Measurements from ENCODE around the gene SEPTIN10.
"Not testable (repeated sequence)": the region's sequence is repeated elsewhere in the genome, so short reads cannot be mapped to it uniquely, and the experiment has no call there.

The SEPTIN10 gene

DNA sequence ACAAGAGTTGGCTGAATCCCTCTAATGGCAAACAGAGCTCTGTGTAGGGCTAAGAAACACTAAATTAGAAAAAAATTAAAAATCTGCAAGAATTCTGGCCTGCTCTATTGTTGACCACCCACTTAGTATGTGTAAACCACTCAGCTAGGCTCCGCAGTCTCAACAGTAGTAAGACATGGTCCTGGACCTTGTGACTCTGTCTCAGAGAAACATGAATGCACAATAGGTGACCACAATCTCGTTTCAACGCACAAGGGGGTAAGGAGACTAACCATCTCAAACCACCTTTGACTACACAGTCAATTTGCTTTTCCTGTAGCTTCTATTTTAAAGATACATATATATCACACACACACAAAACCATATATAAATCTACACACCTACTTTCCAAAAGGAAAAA lies 16.5 kb downstream of the SEPTIN10 start:
- Histone ChIP-seq H3K79me2 (ENCODE audit: control insufficient read depth, insufficient read depth, low read length, unreplicated experiment) (peaks cover 86% of the 10 kb centered on the region), H3K27me3 (ENCODE audit: insufficient read depth, low read length) (no peaks in the 10 kb centered on the region), H3K27ac (ENCODE audit: low read depth, low read length) (no peak overlapping the region), H3K36me3 (ENCODE audit: insufficient read depth, low read length) (peaks cover 4% of the 10 kb centered on the region; the same call in 1 of the 2 replicates), H3K4me3 (ENCODE audit: low read depth, low read length) (no peak overlapping the region), H3K4me1 (ENCODE audit: control insufficient read depth, insufficient read depth, low read length, unreplicated experiment) (peaks cover 5% of the 10 kb centered on the region), H2AFZ (ENCODE audit: low read length, unreplicated experiment) (no peak overlapping the region)

DNA sequence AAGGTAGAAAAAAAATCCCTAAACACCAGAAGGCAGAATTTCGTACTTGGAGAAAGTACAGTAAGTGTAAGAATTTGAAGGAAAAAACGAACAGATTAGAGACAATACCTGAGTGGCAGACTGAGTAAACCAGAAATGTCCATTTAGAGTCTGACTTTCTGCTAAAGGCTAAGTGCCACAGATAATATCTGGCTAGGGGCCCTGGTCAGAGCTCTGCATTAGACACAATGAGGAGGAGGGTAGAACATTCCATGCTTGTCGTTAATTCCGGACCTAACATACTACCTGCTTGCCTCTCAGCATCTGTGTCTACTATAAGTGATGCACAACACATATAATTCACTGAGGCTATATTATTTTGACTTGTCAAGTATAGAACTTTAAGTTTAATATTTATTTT lies 18.1 kb downstream of the SEPTIN10 start:
- H3K4me3 ChIP-seq (ENCODE audit: low read depth, low read length) = no peak overlapping the region
- no peaks in the 10 kb centered on the region for H3K27me3 ChIP-seq (ENCODE audit: insufficient read depth, low read length)
- H3K27ac ChIP-seq (ENCODE audit: low read depth, low read length) = no peak overlapping the region
- peaks cover 80% of the 10 kb centered on the region for H3K79me2 ChIP-seq (ENCODE audit: control insufficient read depth, insufficient read depth, low read length, unreplicated experiment)
- H2AFZ ChIP-seq (ENCODE audit: low read length, unreplicated experiment) = no peak overlapping the region
- H3K36me3 ChIP-seq (ENCODE audit: insufficient read depth, low read length) = no peaks in the 10 kb centered on the region
- peaks cover 8% of the 10 kb centered on the region for H3K4me1 ChIP-seq (ENCODE audit: control insufficient read depth, insufficient read depth, low read length, unreplicated experiment)

DNA sequence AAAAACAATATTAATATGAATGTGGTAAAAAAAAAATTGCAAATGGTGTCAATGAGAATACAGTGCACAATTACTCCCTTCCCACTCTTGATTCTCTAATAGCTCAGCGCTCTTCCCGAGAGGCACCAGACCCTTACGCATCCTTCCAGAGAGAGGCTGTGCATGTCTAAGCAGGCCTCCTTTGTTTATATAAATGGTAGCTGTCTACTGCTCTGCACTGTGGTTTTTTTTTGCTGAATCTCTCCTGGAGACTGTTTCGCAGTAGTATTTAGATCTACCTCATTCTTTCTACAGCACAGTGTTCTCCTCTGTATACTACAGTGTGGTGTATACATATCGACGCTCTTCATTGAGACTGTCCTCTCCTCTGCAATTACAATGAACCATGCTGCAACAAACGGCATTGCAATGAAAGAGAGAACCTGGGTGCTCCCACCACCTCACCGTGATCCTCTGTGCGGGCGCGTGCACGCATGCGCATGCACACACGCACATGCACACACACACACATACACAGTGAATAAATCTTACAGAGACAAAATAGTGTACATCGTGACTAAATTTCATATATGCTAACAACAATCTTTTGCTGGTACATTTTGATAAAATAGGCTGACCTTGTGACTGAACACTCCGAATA lies 19.4 kb downstream of the SEPTIN10 start:
- Histone ChIP-seq H3K4me1 (ENCODE audit: control insufficient read depth, insufficient read depth, low read length, unreplicated experiment) (peaks cover 8% of the 10 kb centered on the region), H2AFZ (ENCODE audit: low read length, unreplicated experiment) (no peak overlapping the region), H3K79me2 (ENCODE audit: control insufficient read depth, insufficient read depth, low read length, unreplicated experiment) (peaks cover 75% of the 10 kb centered on the region), H3K36me3 (ENCODE audit: insufficient read depth, low read length) (no peaks in the 10 kb centered on the region), H3K4me3 (ENCODE audit: low read depth, low read length) (no peak overlapping the region), H3K27ac (ENCODE audit: low read depth, low read length) (no peak overlapping the region), H3K27me3 (ENCODE audit: insufficient read depth, low read length) (no peaks in the 10 kb centered on the region)

DNA sequence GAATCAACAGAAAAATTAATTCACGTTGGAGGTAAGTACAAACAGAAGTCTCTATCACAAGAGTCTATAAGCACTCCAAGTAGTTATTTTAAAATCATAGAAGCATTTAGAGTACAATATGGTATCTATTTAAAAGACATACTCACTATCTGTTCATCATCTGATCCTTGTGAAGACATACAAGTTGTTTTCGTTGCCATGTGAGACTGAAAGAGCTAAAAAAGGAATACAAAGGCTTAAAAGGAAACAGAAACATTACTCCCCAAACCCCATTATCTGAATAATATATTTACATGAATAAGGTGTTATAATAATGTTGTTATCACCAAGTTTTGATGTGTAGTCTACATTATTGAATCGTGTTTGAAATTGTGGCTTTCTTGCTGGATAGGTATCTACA lies 20.9 kb downstream of the SEPTIN10 start:
- Histone ChIP-seq H3K4me3 (ENCODE audit: low read depth, low read length) (no peak overlapping the region), H2AFZ (ENCODE audit: low read length, unreplicated experiment) (no peak overlapping the region), H3K27me3 (ENCODE audit: insufficient read depth, low read length) (no peaks in the 10 kb centered on the region), H3K79me2 (ENCODE audit: control insufficient read depth, insufficient read depth, low read length, unreplicated experiment) (peaks cover 75% of the 10 kb centered on the region), H3K36me3 (ENCODE audit: insufficient read depth, low read length) (no peaks in the 10 kb centered on the region), H3K27ac (ENCODE audit: low read depth, low read length) (no peak overlapping the region), H3K4me1 (ENCODE audit: control insufficient read depth, insufficient read depth, low read length, unreplicated experiment) (peaks cover 8% of the 10 kb centered on the region)

DNA sequence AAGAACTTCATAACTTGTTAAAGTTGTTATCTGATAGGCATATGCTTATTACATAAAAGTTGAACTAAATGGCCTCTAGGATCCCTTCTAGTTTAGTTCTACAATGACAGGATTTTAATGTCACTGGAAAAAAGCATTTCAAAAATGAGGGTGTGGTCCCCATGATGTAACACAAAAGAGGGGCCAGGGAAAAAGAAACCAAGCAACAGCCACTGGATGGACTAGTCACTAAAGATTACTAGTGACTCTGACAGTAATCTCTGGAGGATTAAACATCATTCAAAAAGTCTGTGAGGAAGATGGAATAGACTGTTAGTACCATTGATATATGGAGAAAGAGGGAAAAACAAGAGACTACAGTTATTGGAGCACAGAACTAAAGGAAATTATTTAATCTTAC lies 22.6 kb downstream of the SEPTIN10 start:
- no peak overlapping the region for H2AFZ ChIP-seq (ENCODE audit: low read length, unreplicated experiment)
- H3K27me3 ChIP-seq (ENCODE audit: insufficient read depth, low read length) = no peaks in the 10 kb centered on the region
- peaks cover 67% of the 10 kb centered on the region for H3K79me2 ChIP-seq (ENCODE audit: control insufficient read depth, insufficient read depth, low read length, unreplicated experiment)
- H3K36me3 ChIP-seq (ENCODE audit: insufficient read depth, low read length) = no peaks in the 10 kb centered on the region
- peak overlapping the region; percentile 9; the same call in 1 of the 2 replicates for H3K27ac ChIP-seq (ENCODE audit: low read depth, low read length)
- peaks cover 8% of the 10 kb centered on the region for H3K4me1 ChIP-seq (ENCODE audit: control insufficient read depth, insufficient read depth, low read length, unreplicated experiment)
- no peak overlapping the region for H3K4me3 ChIP-seq (ENCODE audit: low read depth, low read length)

DNA sequence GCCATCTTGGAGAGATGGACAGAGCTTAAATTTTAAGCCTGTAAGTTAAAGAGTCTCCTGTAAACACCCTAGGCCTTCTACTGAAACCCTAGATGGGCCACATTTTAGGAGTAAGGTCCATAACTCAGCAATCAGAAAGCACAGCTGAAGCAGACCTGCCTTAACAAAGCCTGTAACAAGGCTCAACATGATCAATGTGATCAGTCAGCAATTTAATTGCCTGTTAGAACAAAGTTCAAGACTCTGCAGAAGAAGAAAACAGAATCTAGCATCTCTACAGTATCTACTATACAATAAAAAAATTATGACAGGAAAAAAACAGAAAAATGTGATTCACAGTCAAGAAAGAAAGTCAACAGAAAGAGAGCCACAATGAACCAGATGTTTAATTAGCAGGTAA lies 27.1 kb downstream of the SEPTIN10 start:
- peaks cover 5% of the 10 kb centered on the region for H3K36me3 ChIP-seq (ENCODE audit: insufficient read depth, low read length)
- H3K79me2 ChIP-seq (ENCODE audit: control insufficient read depth, insufficient read depth, low read length, unreplicated experiment) = peaks cover 53% of the 10 kb centered on the region

DNA sequence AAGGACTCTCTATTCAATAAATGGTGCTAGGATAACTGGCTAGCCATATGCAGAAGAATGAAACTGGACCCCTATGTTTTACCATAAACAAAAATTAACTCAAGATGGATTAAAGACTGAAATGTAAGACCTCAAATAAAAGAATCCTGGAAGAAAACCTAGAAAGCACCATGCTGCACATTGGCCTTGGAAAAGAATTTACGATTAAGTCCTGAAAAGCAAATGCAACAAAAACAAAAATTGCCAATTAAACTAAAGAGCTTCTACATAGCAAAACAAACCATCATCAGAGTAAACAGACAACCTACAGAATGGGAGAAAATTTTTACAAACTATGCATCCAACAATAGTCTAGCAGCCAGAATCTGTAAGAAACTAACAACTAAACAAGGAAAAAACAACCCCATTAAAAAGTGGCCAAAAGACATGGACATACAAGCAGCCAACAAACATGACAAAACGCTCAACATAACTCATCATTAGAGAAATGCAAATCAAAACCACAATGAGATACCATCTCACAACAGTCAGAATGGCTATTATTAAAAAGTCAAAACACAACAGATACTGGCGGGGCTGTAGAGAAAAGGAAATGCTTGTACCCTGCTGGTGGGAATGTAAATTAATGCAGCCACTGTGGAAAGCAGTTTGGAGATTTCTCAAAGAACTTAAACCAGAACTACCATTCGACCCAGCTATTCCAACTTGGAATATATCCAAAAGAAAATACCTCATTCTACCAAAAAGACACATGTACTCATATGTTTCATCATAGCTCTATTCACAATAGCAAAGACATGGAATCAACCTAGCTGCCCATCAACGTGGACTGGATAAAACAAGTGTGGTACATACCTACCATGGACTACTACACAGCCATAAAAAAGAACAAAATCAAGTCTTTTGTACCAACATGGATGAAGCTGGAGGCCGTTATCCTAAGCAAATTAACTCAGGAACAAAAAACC lies 30.6 kb downstream of the SEPTIN10 start:
- H3K4me1 ChIP-seq (ENCODE audit: control insufficient read depth, insufficient read depth, low read length, unreplicated experiment) = no peaks in the 10 kb centered on the region
- no peak overlapping the region for H3K4me3 ChIP-seq (ENCODE audit: low read depth, low read length)
- peaks cover 5% of the 10 kb centered on the region for H3K36me3 ChIP-seq (ENCODE audit: insufficient read depth, low read length)
- peaks cover 38% of the 10 kb centered on the region for H3K79me2 ChIP-seq (ENCODE audit: control insufficient read depth, insufficient read depth, low read length, unreplicated experiment)
- no peaks in the 10 kb centered on the region for H3K27me3 ChIP-seq (ENCODE audit: insufficient read depth, low read length)
- no peak overlapping the region for H2AFZ ChIP-seq (ENCODE audit: low read length, unreplicated experiment)
- H3K27ac ChIP-seq (ENCODE audit: low read depth, low read length) = no peak overlapping the region

More for the DNA sequence above, 27.1 kb downstream of the SEPTIN10 start:
- H3K4me3 ChIP-seq (ENCODE audit: low read depth, low read length) = no peak overlapping the region
- no peak overlapping the region for H3K27ac ChIP-seq (ENCODE audit: low read depth, low read length)
- no peak overlapping the region for H2AFZ ChIP-seq (ENCODE audit: low read length, unreplicated experiment)
- H3K4me1 ChIP-seq (ENCODE audit: control insufficient read depth, insufficient read depth, low read length, unreplicated experiment) = peaks cover 8% of the 10 kb centered on the region
- H3K27me3 ChIP-seq (ENCODE audit: insufficient read depth, low read length) = no peaks in the 10 kb centered on the region

DNA sequence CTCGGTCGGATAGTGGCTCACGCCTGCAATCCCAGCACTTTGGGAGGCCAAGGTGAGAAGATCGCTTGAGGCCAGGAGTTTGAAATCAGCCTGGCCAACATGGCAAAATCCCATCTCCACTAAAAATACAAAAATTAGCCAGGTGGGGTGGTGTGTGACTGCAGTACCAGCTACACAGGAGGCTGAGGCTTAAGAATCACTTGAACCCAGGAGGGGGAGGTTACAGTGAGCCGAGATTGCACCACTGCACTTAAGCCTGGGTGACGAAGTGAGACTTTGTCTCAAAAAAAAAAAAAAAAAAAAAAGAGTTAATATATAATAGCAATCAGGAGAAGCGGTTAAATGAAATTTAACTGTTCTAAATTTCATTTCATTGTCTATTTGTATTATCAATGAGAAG lies 36.1 kb downstream of the SEPTIN10 start:
- not testable (repeated sequence) for H3K27me3 ChIP-seq (ENCODE audit: insufficient read depth, low read length); H3K4me3 ChIP-seq (ENCODE audit: low read depth, low read length); H3K36me3 ChIP-seq (ENCODE audit: insufficient read depth, low read length); H3K27ac ChIP-seq (ENCODE audit: low read depth, low read length); H2AFZ ChIP-seq (ENCODE audit: low read length, unreplicated experiment); H3K4me1 ChIP-seq (ENCODE audit: control insufficient read depth, insufficient read depth, low read length, unreplicated experiment)
- peaks cover 13% of the 10 kb centered on the region for H3K79me2 ChIP-seq (ENCODE audit: control insufficient read depth, insufficient read depth, low read length, unreplicated experiment)

DNA sequence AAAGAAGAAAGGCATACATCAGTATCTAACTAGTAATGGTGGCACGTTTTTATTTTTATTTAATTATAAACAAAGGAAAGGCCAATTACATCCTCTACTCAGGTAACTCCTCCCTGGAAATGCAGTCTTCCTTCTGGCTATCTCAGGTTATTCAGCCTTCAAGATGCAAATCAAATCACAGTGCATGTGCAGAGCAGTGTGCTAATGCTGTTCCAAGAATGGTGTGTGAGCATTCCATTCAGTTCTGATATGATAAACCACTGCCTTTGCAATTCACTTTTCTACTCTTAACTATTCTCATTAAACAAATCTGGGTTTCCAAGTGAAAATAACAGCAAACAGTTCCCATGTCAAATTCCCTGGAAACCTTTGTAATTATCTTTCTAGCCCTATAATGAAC lies 38.4 kb downstream of the SEPTIN10 start:
- Histone ChIP-seq H3K27me3 (ENCODE audit: insufficient read depth, low read length) (no peaks in the 10 kb centered on the region), H3K27ac (ENCODE audit: low read depth, low read length) (no peak overlapping the region), H2AFZ (ENCODE audit: low read length, unreplicated experiment) (no peak overlapping the region), H3K36me3 (ENCODE audit: insufficient read depth, low read length) (peaks cover 7% of the 10 kb centered on the region; the same call in 1 of the 2 replicates), H3K4me3 (ENCODE audit: low read depth, low read length) (no peak overlapping the region), H3K79me2 (ENCODE audit: control insufficient read depth, insufficient read depth, low read length, unreplicated experiment) (no peaks in the 10 kb centered on the region), H3K4me1 (ENCODE audit: control insufficient read depth, insufficient read depth, low read length, unreplicated experiment) (no peaks in the 10 kb centered on the region)

DNA sequence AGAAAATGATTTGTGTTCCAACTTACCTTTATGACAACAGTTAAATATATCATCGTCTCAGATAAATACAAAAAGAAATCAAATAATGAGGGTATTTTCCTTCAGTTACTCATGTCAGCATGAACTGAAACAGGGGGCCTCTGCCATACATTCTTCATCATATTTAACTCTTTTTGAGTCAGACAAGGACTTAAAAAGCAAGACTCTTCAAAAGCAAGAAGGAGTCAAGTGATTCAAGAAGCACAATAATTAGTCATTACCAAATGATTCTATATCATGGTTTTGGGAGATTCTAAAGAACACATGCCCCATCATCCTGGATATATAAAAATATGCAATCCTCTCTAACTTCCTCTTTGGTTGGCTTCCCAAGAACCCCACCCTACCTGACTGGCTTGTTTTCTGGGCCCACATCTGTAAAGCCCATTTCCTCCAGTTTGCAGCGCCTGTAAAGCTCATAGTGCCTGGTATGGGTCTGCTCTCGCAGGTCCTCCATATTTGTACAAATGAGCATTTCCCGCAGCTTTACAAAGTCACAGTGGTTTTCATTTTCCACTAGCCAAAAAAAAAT lies 49.7 kb downstream of the SEPTIN10 start:
- peaks cover 29% of the 10 kb centered on the region for H3K4me1 ChIP-seq (ENCODE audit: control insufficient read depth, insufficient read depth, low read length, unreplicated experiment)
- H2AFZ ChIP-seq (ENCODE audit: low read length, unreplicated experiment) = no peak overlapping the region
- H3K27ac ChIP-seq (ENCODE audit: low read depth, low read length) = no peak overlapping the region
- no peaks in the 10 kb centered on the region for H3K79me2 ChIP-seq (ENCODE audit: control insufficient read depth, insufficient read depth, low read length, unreplicated experiment)
- peaks cover 16% of the 10 kb centered on the region for H3K36me3 ChIP-seq (ENCODE audit: insufficient read depth, low read length)
- no peaks in the 10 kb centered on the region for H3K27me3 ChIP-seq (ENCODE audit: insufficient read depth, low read length)
- H3K4me3 ChIP-seq (ENCODE audit: low read depth, low read length) = no peak overlapping the region
